CD14-positive monocyte (primary cell): Measurements from ENCODE around the gene TMEM53. TPM values are rescaled to one million over a fixed set of nuclear protein-coding genes. Genes with fewer than 3 reads are reported as not detected.

ENCODE experiments used
- DNase-seq, 3 donors: peaks; one replicate each; pipeline ENCODE4 v3.0.0-alpha.2; 2011 to 2022
- H2AFZ ChIP-seq: 2 replicates; pipeline ENCODE4 v1.6.0; 2012; ENCODE audit warnings: mild to moderate bottlenecking, low read depth, low read length, inconsistent platforms; ENCODE audit not compliant: insufficient read depth, poor library complexity, severe bottlenecking
- H3K27ac ChIP-seq, 2 donors: 1 replicate in 1 of 2; 2 replicates in 1 of 2; pipeline ENCODE4 v1.5.1; 2012 to 2013; ENCODE audit warnings: low read length in 2 of 2, control low read depth in 1 of 2, inconsistent platforms in 1 of 2, low read depth in 1 of 2, mild to moderate bottlenecking in 1 of 2
- H3K27me3 ChIP-seq, 2 donors: one replicate each; pipeline versions ENCODE4 v1.6.0 to v1.6.1; 2011 to 2013; ENCODE audit warnings: low read length in 2 of 2; ENCODE audit not compliant: control insufficient read depth in 2 of 2, insufficient read depth in 2 of 2
- H3K36me3 ChIP-seq, 2 donors: replicated peaks in 1 of 2; 1 replicate in 1 of 2; 2 replicates in 1 of 2; pipeline versions ENCODE4 v1.5.1 to v1.6.1; 2012 to 2013; ENCODE audit warnings: low read length in 2 of 2, control low read depth in 1 of 2, inconsistent platforms in 1 of 2, mild to moderate bottlenecking in 1 of 2; ENCODE audit not compliant: insufficient read depth in 2 of 2, control insufficient read depth in 1 of 2
- H3K4me1 ChIP-seq, 2 donors: 1 replicate in 1 of 2; 2 replicates in 1 of 2; pipeline versions ENCODE4 v1.5.1 to v1.6.1; 2012 to 2013; ENCODE audit warnings: low read length in 2 of 2, control low read depth in 1 of 2, inconsistent platforms in 1 of 2, mild to moderate bottlenecking in 1 of 2, moderate library complexity in 1 of 2; ENCODE audit not compliant: insufficient read depth in 2 of 2, control insufficient read depth in 1 of 2
- H3K4me2 ChIP-seq: replicated peaks from 2 replicates; pipeline ENCODE3; 2012; ENCODE audit warnings: low read length, moderate library complexity, mild to moderate bottlenecking; ENCODE audit not compliant: poor library complexity, severe bottlenecking; ENCODE audit errors: extremely low read depth
- H3K4me3 ChIP-seq, 3 experiments: fragments of 200-600 bp in 1 of 3; sonication (generic) in 1 of 3; replicated peaks in 1 of 3; 1 replicate in 2 of 3; 2 replicates in 1 of 3; pipeline ENCODE4 v1.5.1; 2011 to 2013; ENCODE audit warnings: low read length in 3 of 3, mild to moderate bottlenecking in 3 of 3, control low read depth in 2 of 3, low read depth in 2 of 3, inconsistent platforms in 1 of 3, moderate library complexity in 1 of 3
- H3K79me2 ChIP-seq: 2 replicates; pipeline ENCODE4 v1.6.0; 2012; ENCODE audit warnings: mild to moderate bottlenecking, control low read depth, inconsistent platforms, low read length, moderate library complexity; ENCODE audit not compliant: insufficient read depth
- H3K9ac ChIP-seq: 2 replicates; pipeline ENCODE4 v1.6.0; 2017; ENCODE audit warnings: low read length, mild to moderate bottlenecking; ENCODE audit not compliant: insufficient read depth, poor library complexity, severe bottlenecking
- H3K9me3 ChIP-seq, 2 donors: replicated peaks in 1 of 2; 1 replicate in 1 of 2; 2 replicates in 1 of 2; pipeline versions ENCODE4 v1.5.1 to v1.6.1; 2012 to 2013; ENCODE audit warnings: low read length in 2 of 2, control low read depth in 1 of 2; ENCODE audit not compliant: control insufficient read depth in 1 of 2, insufficient read depth in 1 of 2
- H4K20me1 ChIP-seq: 2 replicates; pipeline ENCODE4 v1.6.0; 2012; ENCODE audit warnings: mild to moderate bottlenecking, low read length, control low read depth, moderate library complexity; ENCODE audit not compliant: insufficient read depth
- H3K27ac Mint-ChIP-seq, 7 donors: one replicate each; pipeline ENCODE4 v1.8.0; 2020; ENCODE audit warnings: mild to moderate bottlenecking in 7 of 7, mixed read lengths in 7 of 7, moderate library complexity in 6 of 7, inconsistent platforms in 2 of 7
- H3K27me3 Mint-ChIP-seq, 3 donors: one replicate each; pipeline ENCODE4 v1.8.0; 2021 to 2022; ENCODE audit warnings: low read depth in 3 of 3, mild to moderate bottlenecking in 3 of 3, mixed read lengths in 3 of 3, moderate library complexity in 3 of 3, inconsistent platforms in 1 of 3
- H3K36me3 Mint-ChIP-seq, 2 donors: one replicate each; pipeline ENCODE4 v1.8.0; 2020; ENCODE audit warnings: mixed read lengths in 2 of 2, inconsistent platforms in 1 of 2, mild to moderate bottlenecking in 1 of 2
- H3K4me1 Mint-ChIP-seq: one replicate; pipeline ENCODE4 v1.8.0; 2020; ENCODE audit warnings: mild to moderate bottlenecking, mixed read lengths
- H3K4me3 Mint-ChIP-seq, 2 donors: one replicate each; pipeline ENCODE4 v1.8.0; 2020; ENCODE audit warnings: mild to moderate bottlenecking in 2 of 2, mixed read lengths in 2 of 2, moderate library complexity in 1 of 2
- H3K9me3 Mint-ChIP-seq, 7 donors: one replicate each; pipeline ENCODE4 v1.8.0; 2020 to 2022; ENCODE audit warnings: mixed read lengths in 7 of 7, mild to moderate bottlenecking in 6 of 7, moderate library complexity in 6 of 7, inconsistent platforms in 2 of 7
- WGBS: methylation state at CpG from one replicate; pipeline ENCODE4 v1.1.5; 2013; ENCODE audit warnings: missing lambda C conversion rate; ENCODE audit not compliant: insufficient coverage; 5-methylcytosine and 5-hydroxymethylcytosine counted together
- intact Hi-C, 2 donors: fragments of 100-400 bp; cut with micrococcal nuclease; formaldehyde crosslinking; loops; one replicate each; pipeline versions ENCODE4 v1.15.0 to v1.15.1; 2023
- polyA plus RNA-seq, 3 donors: library from polyadenylated mRNA; depleted of rRNA in 1 of 3; unstranded in 2 of 3; stranded (reverse) in 1 of 3; fragments of 300-500 nt in 2 of 3; fragments of >200 nt in 1 of 3; fragmentation: Illumina TruSeq in 2 of 3; gene quantifications; 1 replicate in 2 of 3; 2 replicates in 1 of 3; pipeline ENCODE4 v1.2.3, GENCODE V29; 2012 to 2021
- TF ChIP-seq, protein P1 (sequence below): fragments of 200-600 bp; IDR thresholded peaks from one replicate; pipeline ENCODE4 v1.8.0; 2022; ENCODE audit warnings: antibody characterized with exemption, mild to moderate bottlenecking

Gene TMEM53
- polyA plus RNA-seq, 3 donors = 4.8 to 8.8 (median 8.6) TPM

DNA sequence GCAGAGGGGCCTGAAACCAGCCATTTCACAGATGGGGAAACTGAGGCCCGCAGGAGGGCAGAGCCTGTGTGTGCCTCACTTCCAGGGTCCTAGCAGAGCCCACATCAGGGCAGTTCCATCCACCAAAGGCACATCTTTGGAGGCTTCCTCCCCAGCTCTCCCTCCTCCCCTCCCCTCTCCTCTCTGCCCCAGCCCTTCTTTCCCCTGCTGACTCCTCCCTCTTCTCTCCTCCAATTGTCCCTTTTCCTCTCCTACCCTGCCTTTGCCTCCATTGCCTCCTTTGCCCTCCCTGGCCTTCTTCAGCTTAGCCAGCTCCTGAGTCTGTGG is 56.6 kb downstream of the TMEM53 start:
- Mint-ChIP-seq H3K9me3 (no peaks in the 10 kb centered on the region), H3K27me3 (peaks cover 2 to 5% (median 3%) of the 10 kb centered on the region in 3 donors), H3K4me3 (no peak overlapping the region), H3K36me3 (no peaks in the 10 kb centered on the region), H3K4me1 (no peaks in the 10 kb centered on the region), H3K27ac (peak overlapping the region in 1 of 7 donors; percentile 8)
- Histone ChIP-seq H4K20me1 (no peaks in the 10 kb centered on the region), H3K36me3 (no peaks in the 10 kb centered on the region), H3K27ac (no peak overlapping the region), H3K79me2 (no peaks in the 10 kb centered on the region), H3K4me3 (no peak overlapping the region), H3K27me3 (no peaks in the 10 kb centered on the region), H3K9ac (no peak overlapping the region), H3K4me2 (no peak overlapping the region), H3K4me1 (no peaks in the 10 kb centered on the region), H3K9me3 (no peaks in the 10 kb centered on the region), H2AFZ (no peak overlapping the region)
- WGBS = 88% methylated on average over 1 of the region's 1 CpG
- TF ChIP-seq, protein P1, sequence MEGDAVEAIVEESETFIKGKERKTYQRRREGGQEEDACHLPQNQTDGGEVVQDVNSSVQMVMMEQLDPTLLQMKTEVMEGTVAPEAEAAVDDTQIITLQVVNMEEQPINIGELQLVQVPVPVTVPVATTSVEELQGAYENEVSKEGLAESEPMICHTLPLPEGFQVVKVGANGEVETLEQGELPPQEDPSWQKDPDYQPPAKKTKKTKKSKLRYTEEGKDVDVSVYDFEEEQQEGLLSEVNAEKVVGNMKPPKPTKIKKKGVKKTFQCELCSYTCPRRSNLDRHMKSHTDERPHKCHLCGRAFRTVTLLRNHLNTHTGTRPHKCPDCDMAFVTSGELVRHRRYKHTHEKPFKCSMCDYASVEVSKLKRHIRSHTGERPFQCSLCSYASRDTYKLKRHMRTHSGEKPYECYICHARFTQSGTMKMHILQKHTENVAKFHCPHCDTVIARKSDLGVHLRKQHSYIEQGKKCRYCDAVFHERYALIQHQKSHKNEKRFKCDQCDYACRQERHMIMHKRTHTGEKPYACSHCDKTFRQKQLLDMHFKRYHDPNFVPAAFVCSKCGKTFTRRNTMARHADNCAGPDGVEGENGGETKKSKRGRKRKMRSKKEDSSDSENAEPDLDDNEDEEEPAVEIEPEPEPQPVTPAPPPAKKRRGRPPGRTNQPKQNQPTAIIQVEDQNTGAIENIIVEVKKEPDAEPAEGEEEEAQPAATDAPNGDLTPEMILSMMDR = no peak
- intact Hi-C loops = no loop called here
- DNase-seq = no peak

DNA sequence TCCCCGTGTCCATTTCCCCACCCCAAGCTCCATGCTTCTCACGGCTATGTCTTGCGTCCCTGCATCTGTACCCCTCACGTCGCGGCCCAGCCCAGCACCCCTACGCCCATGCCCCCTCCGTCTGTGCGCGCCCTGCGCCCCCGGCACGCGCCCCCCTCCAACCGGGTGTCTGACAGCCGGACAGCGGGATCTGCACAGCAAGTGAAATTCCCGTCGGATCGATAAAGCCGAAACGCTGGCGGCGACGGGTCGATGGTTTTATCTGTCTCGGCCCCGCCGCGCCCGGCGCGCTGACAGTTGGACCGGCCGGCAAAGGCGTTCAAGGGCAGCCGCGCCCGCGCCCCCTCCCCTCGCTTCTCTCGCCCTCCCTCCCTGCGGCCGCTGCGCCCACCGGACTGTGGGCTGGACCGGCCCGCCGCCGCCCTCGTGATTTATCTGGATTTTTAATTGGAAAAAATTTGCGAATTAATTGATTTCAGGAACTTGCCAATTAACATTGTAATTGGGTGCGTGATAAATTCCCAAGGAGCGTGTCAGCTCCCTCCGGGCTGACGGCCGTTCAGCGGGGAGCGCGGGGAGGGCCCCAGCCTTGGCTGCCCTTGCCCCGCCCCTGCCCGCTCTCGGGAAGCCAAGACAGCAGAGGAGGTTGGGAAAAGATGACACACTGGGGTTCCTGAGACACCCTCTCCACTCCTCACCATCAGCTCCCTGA is 57.1 kb downstream of the TMEM53 start:
- no peaks in the 10 kb centered on the region for H3K36me3 Mint-ChIP-seq
- H3K36me3 ChIP-seq = no peaks in the 10 kb centered on the region
- intact Hi-C loops = no loop called here
- 96% methylated on average over 51 of the region's 63 CpGs for WGBS
- H3K27ac Mint-ChIP-seq = no peak overlapping the region
- no peak overlapping the region for H3K4me3 Mint-ChIP-seq
- no peaks in the 10 kb centered on the region for H3K9me3 Mint-ChIP-seq
- no peak overlapping the region for H2AFZ ChIP-seq
- H3K27me3 Mint-ChIP-seq = peaks cover 2 to 5% (median 3%) of the 10 kb centered on the region in 3 donors
- H3K27ac ChIP-seq = no peak overlapping the region
- no peaks in the 10 kb centered on the region for H4K20me1 ChIP-seq
- H3K4me3 ChIP-seq = no peak overlapping the region
- H3K27me3 ChIP-seq = no peaks in the 10 kb centered on the region
- no peak overlapping the region for H3K9ac ChIP-seq
- H3K4me1 ChIP-seq = no peaks in the 10 kb centered on the region
- DNase-seq = no peak
- H3K9me3 ChIP-seq = no peaks in the 10 kb centered on the region
- no peaks in the 10 kb centered on the region for H3K79me2 ChIP-seq
- H3K4me2 ChIP-seq = no peak overlapping the region
- H3K4me1 Mint-ChIP-seq = no peaks in the 10 kb centered on the region
- TF ChIP-seq, protein P1 = no peak
